Measurements from ENCODE around the gene SH3GL3. TPM values are rescaled to one million over a fixed set of nuclear protein-coding genes. Genes with fewer than 3 reads are reported as not detected.

The SH3GL3 gene
- total RNA-seq, 2 experiments from 2014 or later: not detected

DNA sequence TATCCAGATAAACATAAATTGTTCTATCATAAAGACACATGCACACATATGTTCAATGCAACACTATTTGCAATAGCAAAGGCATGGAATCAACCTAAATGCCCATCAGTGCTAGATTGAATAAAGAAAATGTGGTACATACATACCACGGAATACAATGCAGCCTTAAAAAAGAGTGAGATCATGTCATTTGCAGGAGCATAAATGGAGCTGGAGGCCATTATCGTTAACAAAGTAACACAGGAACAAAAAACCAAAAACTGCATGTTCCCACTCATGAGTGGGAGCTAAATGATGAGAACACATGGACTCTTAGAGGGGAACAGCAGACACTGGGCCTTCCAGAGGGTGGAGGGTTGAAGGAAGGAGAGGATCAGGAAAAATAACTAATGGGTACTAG lies 79.2 kb downstream of the SH3GL3 start:
- no peak overlapping the region for H2AFZ ChIP-seq (ENCODE audit: low read length)
- H3K27ac ChIP-seq (ENCODE audit: low read depth, low read length, poor library complexity, severe bottlenecking): no peak overlapping the region
- DNase-seq (ENCODE audit: low spot score): no peak
- ChIA-PET POLR2A (no interaction called here), CTCF (ENCODE audit: unreplicated experiment) (no interaction called here)
- no peaks in the 10 kb centered on the region for H3K9me2 ChIP-seq (ENCODE audit: insufficient read depth, low read length)
- no TSS peak for BruUV-seq (replicated peaks)
- intact Hi-C loops (cut with micrococcal nuclease; ENCODE audit: unreplicated experiment): no loop called here
- H3K4me1 ChIP-seq (ENCODE audit: insufficient read depth, low read length, poor library complexity, severe bottlenecking): no peaks in the 10 kb centered on the region
- 0 out of 2 replicates have a peak, but pooled peaks cover 15% of the 10 kb centered on the region for H3K9me3 ChIP-seq (ENCODE audit: low read length)
- H3K4me2 ChIP-seq (ENCODE audit: low read length): no peak overlapping the region
- H3K36me3 ChIP-seq (ENCODE audit: insufficient read depth, low read length): no peaks in the 10 kb centered on the region
- no peaks in the 10 kb centered on the region for H4K20me1 ChIP-seq (ENCODE audit: insufficient read depth, low read length)
- no peak overlapping the region for H3K4me3 ChIP-seq (ENCODE audit: low read depth, low read length, poor library complexity, severe bottlenecking)
- no peaks in the 10 kb centered on the region for H3K79me2 ChIP-seq (ENCODE audit: insufficient read depth, low read depth, low read length)
- TF ChIP-seq EZH2phosphoT487 (IDR thresholded peaks at IDR 0.05; ENCODE audit: borderline replicate concordance, low read depth, low read length): no peak
- TF ChIP-seq, protein P1, sequence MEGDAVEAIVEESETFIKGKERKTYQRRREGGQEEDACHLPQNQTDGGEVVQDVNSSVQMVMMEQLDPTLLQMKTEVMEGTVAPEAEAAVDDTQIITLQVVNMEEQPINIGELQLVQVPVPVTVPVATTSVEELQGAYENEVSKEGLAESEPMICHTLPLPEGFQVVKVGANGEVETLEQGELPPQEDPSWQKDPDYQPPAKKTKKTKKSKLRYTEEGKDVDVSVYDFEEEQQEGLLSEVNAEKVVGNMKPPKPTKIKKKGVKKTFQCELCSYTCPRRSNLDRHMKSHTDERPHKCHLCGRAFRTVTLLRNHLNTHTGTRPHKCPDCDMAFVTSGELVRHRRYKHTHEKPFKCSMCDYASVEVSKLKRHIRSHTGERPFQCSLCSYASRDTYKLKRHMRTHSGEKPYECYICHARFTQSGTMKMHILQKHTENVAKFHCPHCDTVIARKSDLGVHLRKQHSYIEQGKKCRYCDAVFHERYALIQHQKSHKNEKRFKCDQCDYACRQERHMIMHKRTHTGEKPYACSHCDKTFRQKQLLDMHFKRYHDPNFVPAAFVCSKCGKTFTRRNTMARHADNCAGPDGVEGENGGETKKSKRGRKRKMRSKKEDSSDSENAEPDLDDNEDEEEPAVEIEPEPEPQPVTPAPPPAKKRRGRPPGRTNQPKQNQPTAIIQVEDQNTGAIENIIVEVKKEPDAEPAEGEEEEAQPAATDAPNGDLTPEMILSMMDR (conservative IDR thresholded peaks at IDR 0.05; ENCODE audit: low read length): no peak

DNA sequence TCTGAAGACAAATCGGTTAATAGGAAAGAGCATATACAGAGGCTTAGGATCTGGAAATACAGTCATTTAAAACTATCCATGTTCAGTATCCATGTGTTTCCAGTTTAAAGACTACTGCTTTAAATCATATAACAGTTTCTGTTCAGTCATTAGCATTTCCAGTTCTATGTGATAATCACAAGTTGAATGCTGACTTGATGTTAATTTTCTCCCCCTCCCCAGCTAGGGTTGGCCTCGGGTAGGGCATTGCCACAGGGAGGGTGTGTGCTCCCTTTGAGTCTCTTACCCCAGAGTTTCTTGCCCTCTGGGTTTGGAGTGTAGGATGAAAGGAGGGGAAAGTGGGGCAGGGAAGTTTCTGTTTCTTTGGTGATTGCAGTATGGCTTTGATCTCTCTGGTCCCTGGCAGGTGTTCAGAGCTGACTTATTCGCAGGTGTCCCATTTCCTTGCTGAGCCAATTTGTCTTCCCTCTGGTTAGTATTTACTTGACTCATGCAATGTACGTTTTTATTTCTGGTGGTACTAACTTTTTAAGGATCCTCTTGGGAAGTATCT lies 86.3 kb downstream of the SH3GL3 start:
- H3K4me3 ChIP-seq (ENCODE audit: low read depth, low read length, poor library complexity, severe bottlenecking): no peak overlapping the region
- 0 out of 2 replicates have a peak, but pooled peaks cover 3% of the 10 kb centered on the region for H3K9me3 ChIP-seq (ENCODE audit: low read length)
- TF ChIP-seq, protein P1 (conservative IDR thresholded peaks at IDR 0.05; ENCODE audit: low read length): no peak
- no peak for TF ChIP-seq EZH2phosphoT487 (IDR thresholded peaks at IDR 0.05; ENCODE audit: borderline replicate concordance, low read depth, low read length)
- no peak overlapping the region for H3K4me2 ChIP-seq (ENCODE audit: low read length)
- intact Hi-C loops (cut with micrococcal nuclease; ENCODE audit: unreplicated experiment): no loop called here
- ChIA-PET POLR2A (no interaction called here), CTCF (ENCODE audit: unreplicated experiment) (no interaction called here)
- H3K4me1 ChIP-seq (ENCODE audit: insufficient read depth, low read length, poor library complexity, severe bottlenecking): no peaks in the 10 kb centered on the region
- H3K9me2 ChIP-seq (ENCODE audit: insufficient read depth, low read length): no peaks in the 10 kb centered on the region
- no peaks in the 10 kb centered on the region for H3K79me2 ChIP-seq (ENCODE audit: insufficient read depth, low read depth, low read length)
- H3K36me3 ChIP-seq (ENCODE audit: insufficient read depth, low read length): no peaks in the 10 kb centered on the region
- BruUV-seq (replicated peaks): no TSS peak
- H3K27ac ChIP-seq (ENCODE audit: low read depth, low read length, poor library complexity, severe bottlenecking): no peak overlapping the region
- no peak for DNase-seq (ENCODE audit: low spot score)
- H4K20me1 ChIP-seq (ENCODE audit: insufficient read depth, low read length): no peaks in the 10 kb centered on the region
- H2AFZ ChIP-seq (ENCODE audit: low read length): no peak overlapping the region

DNA sequence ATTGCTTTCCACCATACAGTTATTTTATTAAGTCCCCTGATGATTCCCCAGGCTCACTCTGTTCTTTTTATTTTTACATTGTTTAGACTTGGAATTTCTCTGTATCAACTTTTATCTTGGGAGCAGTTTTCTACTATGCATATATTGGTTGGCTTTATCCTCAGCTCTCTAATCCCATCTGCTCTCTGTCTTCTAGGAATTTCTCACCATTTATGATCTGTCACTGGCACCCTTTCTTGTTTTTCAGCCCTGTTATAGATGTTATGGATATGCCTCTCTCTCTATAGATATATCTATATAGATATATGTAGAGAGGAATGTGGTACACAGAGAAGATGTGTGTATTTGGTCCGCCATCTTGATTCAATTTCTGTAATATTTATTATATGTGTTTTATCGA lies 90.5 kb downstream of the SH3GL3 start:
- intact Hi-C loops (cut with micrococcal nuclease; ENCODE audit: unreplicated experiment): no loop called here

More for the DNA sequence above, 90.5 kb downstream of the SH3GL3 start:
- H3K4me3 ChIP-seq (ENCODE audit: low read depth, low read length, poor library complexity, severe bottlenecking): no peak overlapping the region
- H3K9me3 ChIP-seq (ENCODE audit: low read length): no peaks in the 10 kb centered on the region
- no TSS peak for BruUV-seq (replicated peaks)
- ChIA-PET CTCF (ENCODE audit: unreplicated experiment) (no interaction called here), POLR2A (no interaction called here)
- TF ChIP-seq EZH2phosphoT487 (IDR thresholded peaks at IDR 0.05; ENCODE audit: borderline replicate concordance, low read depth, low read length): no peak
- TF ChIP-seq, protein P1 (conservative IDR thresholded peaks at IDR 0.05; ENCODE audit: low read length): no peak
- no peak for DNase-seq (ENCODE audit: low spot score)
- H4K20me1 ChIP-seq (ENCODE audit: insufficient read depth, low read length): no peaks in the 10 kb centered on the region
- no peak overlapping the region for H3K27ac ChIP-seq (ENCODE audit: low read depth, low read length, poor library complexity, severe bottlenecking)
- H3K9me2 ChIP-seq (ENCODE audit: insufficient read depth, low read length): no peaks in the 10 kb centered on the region
- H3K36me3 ChIP-seq (ENCODE audit: insufficient read depth, low read length): no peaks in the 10 kb centered on the region
- H3K4me2 ChIP-seq (ENCODE audit: low read length): no peak overlapping the region
- H2AFZ ChIP-seq (ENCODE audit: low read length): no peak overlapping the region
- H3K79me2 ChIP-seq (ENCODE audit: insufficient read depth, low read depth, low read length): no peaks in the 10 kb centered on the region
- no peaks in the 10 kb centered on the region for H3K4me1 ChIP-seq (ENCODE audit: insufficient read depth, low read length, poor library complexity, severe bottlenecking)

All from OCI-LY7 (cell line).